Measurements from ENCODE around the gene FHIT.

Gene FHIT

DNA sequence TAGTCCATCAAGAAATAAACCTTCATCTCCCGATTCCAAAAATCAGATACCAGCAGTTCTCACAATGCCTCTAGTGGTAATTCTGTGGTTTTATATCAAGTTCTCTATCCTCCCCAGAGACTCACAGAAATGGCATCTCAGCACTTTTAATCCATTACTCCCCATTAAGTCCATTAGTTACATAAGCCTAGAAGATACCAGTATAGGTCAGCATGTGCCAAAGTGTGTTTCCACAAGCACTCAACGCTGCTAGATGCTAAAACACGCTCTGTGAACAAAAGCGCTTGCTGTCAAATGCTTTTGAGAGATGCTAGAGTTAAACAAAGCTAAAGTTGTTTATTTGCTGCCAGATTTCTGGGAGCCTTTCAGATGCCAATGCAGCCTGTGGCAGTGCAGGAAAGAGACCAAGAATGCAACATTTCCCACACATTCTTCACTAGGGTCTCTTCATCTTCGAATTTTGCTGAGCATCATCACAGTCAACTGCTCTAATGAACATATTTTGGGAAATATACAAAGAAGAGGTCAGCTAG is 1282.7 kb downstream of the FHIT start:
- H3K4me1 ChIP-seq (ENCODE audit: control insufficient read depth in 1 of 2, insufficient read depth in 2 of 2, low read length in 2 of 2), result no peaks in the 10 kb centered on the region

DNA sequence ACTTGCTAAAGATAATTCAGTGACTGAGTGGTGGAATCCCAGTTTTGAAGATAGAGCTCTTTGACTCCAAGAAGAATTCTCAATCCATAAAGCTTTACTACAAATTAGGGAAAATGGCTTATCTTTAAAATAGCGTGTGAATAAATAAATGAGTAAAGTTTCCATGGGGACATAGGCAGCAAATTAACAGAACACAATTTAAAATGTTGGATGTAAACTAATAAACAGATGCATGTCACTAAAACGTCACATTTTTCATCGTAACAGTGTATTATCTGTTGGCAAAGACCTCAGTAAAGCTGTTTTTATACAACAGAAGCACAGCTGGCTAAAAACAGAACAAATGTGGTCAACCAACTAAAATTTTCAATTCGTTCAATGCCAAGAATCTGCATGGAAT is 1287.6 kb downstream of the FHIT start:
- H3K9ac ChIP-seq (ENCODE audit: low read depth in 1 of 2, low read length in 2 of 2), result no peak overlapping the region
- H3K4me3 ChIP-seq (ENCODE audit: low read depth in 1 of 2, low read length in 2 of 2), result no peak overlapping the region
- no peaks in the 10 kb centered on the region for H3K36me3 ChIP-seq (ENCODE audit: control insufficient read depth in 1 of 2, insufficient read depth in 2 of 2, low read length in 2 of 2)
- no peak overlapping the region for H3K27ac ChIP-seq (ENCODE audit: low read depth, low read length)
- H3K27me3 ChIP-seq (ENCODE audit: control insufficient read depth in 1 of 2, insufficient read depth in 2 of 2, low read length in 2 of 2), result no peaks in the 10 kb centered on the region
- no peaks in the 10 kb centered on the region for H3K9me3 ChIP-seq (ENCODE audit: control insufficient read depth in 1 of 2, low read length in 2 of 2)
- no peaks in the 10 kb centered on the region for H3K4me1 ChIP-seq (ENCODE audit: control insufficient read depth in 1 of 2, insufficient read depth in 2 of 2, low read length in 2 of 2)

More for the DNA sequence above, 1282.7 kb downstream of the FHIT start:
- H3K36me3 ChIP-seq (ENCODE audit: control insufficient read depth in 1 of 2, insufficient read depth in 2 of 2, low read length in 2 of 2), result no peaks in the 10 kb centered on the region
- H3K4me3 ChIP-seq (ENCODE audit: low read depth in 1 of 2, low read length in 2 of 2), result no peak overlapping the region
- H3K27ac ChIP-seq (ENCODE audit: low read depth, low read length), result no peak overlapping the region
- no peaks in the 10 kb centered on the region for H3K27me3 ChIP-seq (ENCODE audit: control insufficient read depth in 1 of 2, insufficient read depth in 2 of 2, low read length in 2 of 2)
- no peak overlapping the region for H3K9ac ChIP-seq (ENCODE audit: low read depth in 1 of 2, low read length in 2 of 2)
- no peaks in the 10 kb centered on the region for H3K9me3 ChIP-seq (ENCODE audit: control insufficient read depth in 1 of 2, low read length in 2 of 2)

DNA sequence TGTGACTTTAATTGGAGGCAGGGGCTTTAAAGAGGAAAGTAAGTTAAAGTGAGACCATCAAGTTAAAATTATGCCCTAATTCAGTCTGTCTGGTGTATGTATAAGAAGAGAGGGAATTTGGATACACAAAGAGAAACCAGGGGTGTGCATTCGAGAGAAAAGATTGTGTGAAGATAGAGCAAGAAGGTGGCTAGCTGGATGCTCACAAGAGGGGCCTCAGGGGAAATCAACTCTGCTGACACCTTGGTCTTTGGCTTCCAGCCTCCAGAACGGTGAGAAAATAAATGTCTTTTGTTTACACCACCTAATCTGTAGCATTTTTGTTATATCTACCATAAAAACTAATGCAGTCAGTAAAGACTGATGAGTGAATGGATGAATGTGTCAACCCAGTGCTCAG is 1294.1 kb downstream of the FHIT start:
- H3K9me3 ChIP-seq (ENCODE audit: control insufficient read depth in 1 of 2, low read length in 2 of 2), result no peaks in the 10 kb centered on the region
- no peaks in the 10 kb centered on the region for H3K4me1 ChIP-seq (ENCODE audit: control insufficient read depth in 1 of 2, insufficient read depth in 2 of 2, low read length in 2 of 2)
- no peaks in the 10 kb centered on the region for H3K36me3 ChIP-seq (ENCODE audit: control insufficient read depth in 1 of 2, insufficient read depth in 2 of 2, low read length in 2 of 2)
- no peaks in the 10 kb centered on the region for H3K27me3 ChIP-seq (ENCODE audit: control insufficient read depth in 1 of 2, insufficient read depth in 2 of 2, low read length in 2 of 2)
- H3K9ac ChIP-seq (ENCODE audit: low read depth in 1 of 2, low read length in 2 of 2), result no peak overlapping the region
- H3K27ac ChIP-seq (ENCODE audit: low read depth, low read length), result no peak overlapping the region
- no peak overlapping the region for H3K4me3 ChIP-seq (ENCODE audit: low read depth in 1 of 2, low read length in 2 of 2)

DNA sequence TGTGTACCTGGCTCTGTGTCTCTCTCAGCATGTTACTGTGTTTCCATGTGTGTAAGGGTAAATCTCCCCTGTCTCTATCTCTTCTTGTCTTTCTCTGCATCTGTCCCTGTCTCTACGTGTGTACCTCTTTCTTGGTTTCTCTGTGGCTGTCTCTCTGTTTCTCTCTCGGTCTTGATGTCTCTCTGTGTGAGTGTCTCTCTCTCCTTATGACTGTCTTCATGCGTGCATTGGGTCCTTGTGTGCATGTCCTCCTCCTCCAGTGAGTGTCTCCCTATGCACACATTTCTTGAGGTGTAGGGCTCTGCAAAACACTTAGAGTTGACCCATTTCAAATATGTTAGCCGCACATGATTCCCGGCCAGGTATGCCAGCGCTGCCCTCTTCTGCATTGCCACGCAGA is 1298.1 kb downstream of the FHIT start:
- Histone ChIP-seq H3K36me3 (ENCODE audit: control insufficient read depth in 1 of 2, insufficient read depth in 2 of 2, low read length in 2 of 2) (no peaks in the 10 kb centered on the region), H3K4me1 (ENCODE audit: control insufficient read depth in 1 of 2, insufficient read depth in 2 of 2, low read length in 2 of 2) (no peaks in the 10 kb centered on the region), H3K27me3 (ENCODE audit: control insufficient read depth in 1 of 2, insufficient read depth in 2 of 2, low read length in 2 of 2) (no peaks in the 10 kb centered on the region), H3K4me3 (ENCODE audit: low read depth in 1 of 2, low read length in 2 of 2) (no peak overlapping the region), H3K9me3 (ENCODE audit: control insufficient read depth in 1 of 2, low read length in 2 of 2) (no peaks in the 10 kb centered on the region), H3K27ac (ENCODE audit: low read depth, low read length) (no peak overlapping the region), H3K9ac (ENCODE audit: low read depth in 1 of 2, low read length in 2 of 2) (no peak overlapping the region)

DNA sequence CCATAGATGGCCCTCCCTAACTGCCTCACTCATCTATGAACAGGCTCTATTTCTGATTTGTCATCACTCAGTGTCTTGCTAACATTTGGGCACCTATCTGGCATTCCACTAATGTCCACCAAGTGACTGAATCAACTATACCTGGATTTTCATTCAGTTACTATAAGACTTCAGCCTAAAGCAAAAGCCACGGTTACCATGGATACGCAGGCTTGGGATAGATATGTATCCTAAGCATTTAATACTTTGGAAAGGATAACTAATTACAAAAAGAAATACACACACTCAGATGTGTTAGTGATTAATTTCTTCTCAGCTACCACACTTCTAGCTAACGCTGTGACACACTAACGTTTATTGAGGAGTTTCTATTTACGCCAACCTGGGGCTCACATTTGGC is 1301.9 kb downstream of the FHIT start:
- Histone ChIP-seq H3K36me3 (ENCODE audit: control insufficient read depth in 1 of 2, insufficient read depth in 2 of 2, low read length in 2 of 2) (no peaks in the 10 kb centered on the region), H3K4me3 (ENCODE audit: low read depth in 1 of 2, low read length in 2 of 2) (no peak overlapping the region), H3K27me3 (ENCODE audit: control insufficient read depth in 1 of 2, insufficient read depth in 2 of 2, low read length in 2 of 2) (no peaks in the 10 kb centered on the region), H3K9ac (ENCODE audit: low read depth in 1 of 2, low read length in 2 of 2) (no peak overlapping the region), H3K4me1 (ENCODE audit: control insufficient read depth in 1 of 2, insufficient read depth in 2 of 2, low read length in 2 of 2) (no peaks in the 10 kb centered on the region), H3K27ac (ENCODE audit: low read depth, low read length) (no peak overlapping the region), H3K9me3 (ENCODE audit: control insufficient read depth in 1 of 2, low read length in 2 of 2) (peaks cover 0 to 2% of the 10 kb centered on the region in 2 donors)

DNA sequence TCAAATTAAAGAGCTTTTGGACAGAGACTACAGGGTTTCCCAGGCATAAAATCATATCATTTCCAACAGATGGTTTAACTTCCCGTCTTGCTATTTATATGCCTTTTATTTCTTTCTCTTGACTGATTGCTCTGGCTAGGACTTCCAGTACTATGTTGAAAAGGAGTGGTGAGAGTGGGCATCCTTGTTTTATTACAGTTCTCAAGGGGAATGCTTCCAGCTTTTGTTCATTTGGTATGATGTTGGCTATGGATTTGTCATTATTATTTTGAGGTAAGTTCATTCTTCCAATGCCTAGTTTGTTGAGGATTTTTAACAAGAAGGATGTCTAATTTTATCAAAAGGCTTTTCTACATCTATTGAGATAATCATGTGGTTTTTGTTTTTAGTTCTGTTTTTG is 1304.9 kb downstream of the FHIT start:
- H3K4me3 ChIP-seq (ENCODE audit: low read depth in 1 of 2, low read length in 2 of 2), result no peak overlapping the region
- no peaks in the 10 kb centered on the region for H3K27me3 ChIP-seq (ENCODE audit: control insufficient read depth in 1 of 2, insufficient read depth in 2 of 2, low read length in 2 of 2)
- H3K9me3 ChIP-seq (ENCODE audit: control insufficient read depth in 1 of 2, low read length in 2 of 2), result peaks cover 0 to 2% of the 10 kb centered on the region in 2 donors
- H3K36me3 ChIP-seq (ENCODE audit: control insufficient read depth in 1 of 2, insufficient read depth in 2 of 2, low read length in 2 of 2), result no peaks in the 10 kb centered on the region
- H3K27ac ChIP-seq (ENCODE audit: low read depth, low read length), result no peak overlapping the region
- H3K4me1 ChIP-seq (ENCODE audit: control insufficient read depth in 1 of 2, insufficient read depth in 2 of 2, low read length in 2 of 2), result no peaks in the 10 kb centered on the region
- H3K9ac ChIP-seq (ENCODE audit: low read depth in 1 of 2, low read length in 2 of 2), result no peak overlapping the region

DNA sequence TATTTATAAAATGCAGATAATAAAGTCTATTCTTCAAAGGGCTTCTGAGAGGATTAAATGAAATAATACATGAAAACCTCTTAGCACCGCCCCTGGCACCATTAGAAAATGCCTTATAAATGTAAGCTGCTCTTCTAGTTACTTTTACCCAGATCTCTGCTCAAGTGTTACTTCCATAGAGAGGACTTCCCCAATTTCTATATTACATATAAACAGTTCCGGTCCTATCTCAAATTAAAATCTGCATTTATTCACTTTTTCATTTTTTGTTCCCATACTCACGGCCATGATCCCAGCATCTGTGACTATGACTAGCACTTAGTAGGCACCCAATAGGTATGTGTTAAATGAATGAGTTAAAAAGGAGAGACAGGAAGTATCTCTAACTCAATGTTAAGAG is 1310.5 kb downstream of the FHIT start:
- Histone ChIP-seq H3K4me3 (ENCODE audit: low read depth in 1 of 2, low read length in 2 of 2) (no peak overlapping the region), H3K4me1 (ENCODE audit: control insufficient read depth in 1 of 2, insufficient read depth in 2 of 2, low read length in 2 of 2) (no peaks in the 10 kb centered on the region), H3K27me3 (ENCODE audit: control insufficient read depth in 1 of 2, insufficient read depth in 2 of 2, low read length in 2 of 2) (no peaks in the 10 kb centered on the region), H3K36me3 (ENCODE audit: control insufficient read depth in 1 of 2, insufficient read depth in 2 of 2, low read length in 2 of 2) (no peaks in the 10 kb centered on the region), H3K9ac (ENCODE audit: low read depth in 1 of 2, low read length in 2 of 2) (no peak overlapping the region), H3K9me3 (ENCODE audit: control insufficient read depth in 1 of 2, low read length in 2 of 2) (peaks cover 0 to 2% of the 10 kb centered on the region in 2 donors), H3K27ac (ENCODE audit: low read depth, low read length) (no peak overlapping the region)

DNA sequence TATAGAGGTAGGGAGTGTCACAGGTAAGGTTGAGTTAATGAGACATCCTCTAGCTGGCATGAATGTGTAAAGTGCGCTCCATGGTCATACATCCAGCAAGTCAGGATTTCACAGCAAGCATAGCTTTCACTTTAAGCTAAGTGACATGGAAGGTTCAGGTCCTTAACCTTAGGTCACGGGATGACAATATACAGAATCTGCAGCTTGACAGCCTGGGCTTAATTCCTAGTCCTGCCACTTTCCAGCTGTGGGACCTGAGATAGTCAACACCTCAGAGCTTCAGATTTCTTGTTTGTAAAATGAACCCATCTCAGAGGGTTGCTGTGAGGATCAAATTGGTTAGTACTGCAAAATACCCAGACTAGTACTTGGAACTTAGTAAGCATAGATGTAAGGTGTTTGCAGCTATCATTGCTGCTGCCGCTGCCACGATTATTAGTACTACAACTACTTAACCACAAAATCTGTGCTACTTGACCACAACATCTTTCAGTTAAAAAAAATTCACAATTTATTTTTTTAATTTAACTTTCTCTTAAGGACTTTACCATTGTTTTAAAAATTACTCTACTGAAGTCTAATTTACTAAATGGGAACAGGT is 1311.3 kb downstream of the FHIT start:
- Histone ChIP-seq H3K9me3 (ENCODE audit: control insufficient read depth in 1 of 2, low read length in 2 of 2) (no peaks in the 10 kb centered on the region), H3K4me1 (ENCODE audit: control insufficient read depth in 1 of 2, insufficient read depth in 2 of 2, low read length in 2 of 2) (no peaks in the 10 kb centered on the region), H3K9ac (ENCODE audit: low read depth in 1 of 2, low read length in 2 of 2) (no peak overlapping the region), H3K36me3 (ENCODE audit: control insufficient read depth in 1 of 2, insufficient read depth in 2 of 2, low read length in 2 of 2) (no peaks in the 10 kb centered on the region), H3K27me3 (ENCODE audit: control insufficient read depth in 1 of 2, insufficient read depth in 2 of 2, low read length in 2 of 2) (no peaks in the 10 kb centered on the region), H3K4me3 (ENCODE audit: low read depth in 1 of 2, low read length in 2 of 2) (no peak overlapping the region), H3K27ac (ENCODE audit: low read depth, low read length) (no peak overlapping the region)

DNA sequence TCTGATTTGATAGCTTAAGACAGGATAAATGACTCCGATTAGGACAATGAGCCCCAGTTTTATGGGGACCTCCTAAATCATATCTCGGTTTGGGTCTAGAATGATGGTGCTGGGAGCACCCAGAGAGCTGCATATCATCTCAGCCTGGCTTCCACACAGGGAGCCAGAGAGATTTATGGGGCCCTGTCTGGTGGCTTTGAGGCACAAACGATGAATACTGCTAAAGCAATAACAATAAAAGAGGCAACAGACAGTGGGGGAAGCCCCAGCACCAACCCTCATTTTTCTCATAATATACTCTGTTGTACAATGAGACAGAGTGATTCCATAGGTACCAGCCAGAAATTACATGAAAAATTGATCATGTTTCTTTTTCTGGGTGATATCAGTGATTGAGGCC is 1312.4 kb downstream of the FHIT start:
- no peaks in the 10 kb centered on the region for H3K27me3 ChIP-seq (ENCODE audit: control insufficient read depth in 1 of 2, insufficient read depth in 2 of 2, low read length in 2 of 2)
- no peaks in the 10 kb centered on the region for H3K4me1 ChIP-seq (ENCODE audit: control insufficient read depth in 1 of 2, insufficient read depth in 2 of 2, low read length in 2 of 2)
- no peak overlapping the region for H3K9ac ChIP-seq (ENCODE audit: low read depth in 1 of 2, low read length in 2 of 2)
- H3K9me3 ChIP-seq (ENCODE audit: control insufficient read depth in 1 of 2, low read length in 2 of 2), result no peaks in the 10 kb centered on the region
- H3K4me3 ChIP-seq (ENCODE audit: low read depth in 1 of 2, low read length in 2 of 2), result no peak overlapping the region
- no peaks in the 10 kb centered on the region for H3K36me3 ChIP-seq (ENCODE audit: control insufficient read depth in 1 of 2, insufficient read depth in 2 of 2, low read length in 2 of 2)
- no peak overlapping the region for H3K27ac ChIP-seq (ENCODE audit: low read depth, low read length)

DNA sequence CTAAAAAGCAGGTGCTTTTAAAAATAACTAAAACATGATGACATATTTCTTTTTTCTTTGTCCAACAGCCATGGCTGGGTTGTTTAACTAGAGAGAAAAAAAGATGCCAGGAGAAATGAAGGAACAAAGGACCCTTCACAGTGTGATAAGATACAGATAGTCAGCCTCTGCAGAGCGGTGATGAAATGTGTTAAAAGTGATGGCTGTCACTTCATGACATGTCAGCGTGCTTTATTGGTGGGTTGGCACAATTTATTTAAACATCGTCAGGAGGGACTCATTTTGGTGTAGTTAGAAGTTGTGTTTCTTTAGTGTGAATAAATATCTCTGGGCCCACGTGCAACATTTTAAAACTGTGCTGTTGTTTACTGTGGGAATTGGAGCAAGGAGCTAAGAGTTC is 1314.1 kb downstream of the FHIT start:
- H3K9ac ChIP-seq (ENCODE audit: low read depth in 1 of 2, low read length in 2 of 2), result no peak overlapping the region
- no peak overlapping the region for H3K27ac ChIP-seq (ENCODE audit: low read depth, low read length)
- H3K4me3 ChIP-seq (ENCODE audit: low read depth in 1 of 2, low read length in 2 of 2), result no peak overlapping the region
- no peaks in the 10 kb centered on the region for H3K4me1 ChIP-seq (ENCODE audit: control insufficient read depth in 1 of 2, insufficient read depth in 2 of 2, low read length in 2 of 2)
- H3K9me3 ChIP-seq (ENCODE audit: control insufficient read depth in 1 of 2, low read length in 2 of 2), result no peaks in the 10 kb centered on the region
- H3K27me3 ChIP-seq (ENCODE audit: control insufficient read depth in 1 of 2, insufficient read depth in 2 of 2, low read length in 2 of 2), result no peaks in the 10 kb centered on the region
- H3K36me3 ChIP-seq (ENCODE audit: control insufficient read depth in 1 of 2, insufficient read depth in 2 of 2, low read length in 2 of 2), result no peaks in the 10 kb centered on the region

DNA sequence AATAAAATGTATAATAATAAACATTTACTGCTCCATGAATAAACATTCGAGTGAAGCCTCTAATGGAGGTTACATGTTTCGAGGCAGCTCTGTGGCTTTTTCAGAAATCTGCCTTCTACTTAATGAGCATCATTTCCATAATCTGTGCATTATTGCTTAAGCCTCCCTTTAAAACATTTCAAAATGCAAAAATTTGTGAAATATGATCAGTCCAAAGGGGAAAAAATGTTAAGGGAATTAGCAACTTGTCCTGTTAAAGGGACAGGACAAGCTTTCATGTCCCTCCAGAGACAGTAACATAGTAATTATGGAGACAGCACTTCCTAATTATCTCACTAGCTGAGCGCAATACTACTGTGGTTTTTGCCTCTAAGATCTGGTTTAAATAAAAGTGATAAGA is 1314.8 kb downstream of the FHIT start:
- H3K4me3 ChIP-seq (ENCODE audit: low read depth in 1 of 2, low read length in 2 of 2), result no peak overlapping the region
- H3K9ac ChIP-seq (ENCODE audit: low read depth in 1 of 2, low read length in 2 of 2), result no peak overlapping the region
- H3K27ac ChIP-seq (ENCODE audit: low read depth, low read length), result no peak overlapping the region
- no peaks in the 10 kb centered on the region for H3K27me3 ChIP-seq (ENCODE audit: control insufficient read depth in 1 of 2, insufficient read depth in 2 of 2, low read length in 2 of 2)
- no peaks in the 10 kb centered on the region for H3K9me3 ChIP-seq (ENCODE audit: control insufficient read depth in 1 of 2, low read length in 2 of 2)
- no peaks in the 10 kb centered on the region for H3K4me1 ChIP-seq (ENCODE audit: control insufficient read depth in 1 of 2, insufficient read depth in 2 of 2, low read length in 2 of 2)
- H3K36me3 ChIP-seq (ENCODE audit: control insufficient read depth in 1 of 2, insufficient read depth in 2 of 2, low read length in 2 of 2), result no peaks in the 10 kb centered on the region

Data from duodenal mucosa (tissue), 2 donors.